Gastroesophageal sphincter (tissue), 4 donors: ENCODE data around the gene HTRA1. TPM values are rescaled to one million over a fixed set of nuclear protein-coding genes. Genes with fewer than 3 reads are reported as not detected.

Experiments
- ATAC-seq: fragments of 150-250 bp; one replicate; pipeline ENCODE4 v1.9.1; 2016; ENCODE audit warnings: mild to moderate bottlenecking, moderate library complexity
- H3K27ac ChIP-seq, 4 donors: fragments of 200-600 bp; sonication (generic) in 3 of 4; 1 replicate in 3 of 4; 2 replicates in 1 of 4; pipeline ENCODE4 v1.5.1; 2016 to 2019
- H3K27me3 ChIP-seq: fragments of 200-600 bp; sonication (generic); one replicate; pipeline ENCODE4 v1.5.1; 2019
- H3K36me3 ChIP-seq, 2 donors: fragments of 200-600 bp; sonication (generic); one replicate each; pipeline ENCODE4 v1.5.1; 2019; ENCODE audit warnings: control low read depth in 1 of 2
- H3K4me1 ChIP-seq, 3 donors: fragments of 200-600 bp; sonication (generic); 1 replicate in 2 of 3; 2 replicates in 1 of 3; pipeline ENCODE4 v1.5.1; 2016 to 2019; ENCODE audit warnings: control low read depth in 2 of 3
- H3K4me3 ChIP-seq, 2 donors: fragments of 200-600 bp; sonication (generic); one replicate each; pipeline ENCODE4 v1.5.1; 2019; ENCODE audit warnings: mild to moderate bottlenecking in 1 of 2, moderate library complexity in 1 of 2
- H3K9me3 ChIP-seq, 3 donors: fragments of 200-600 bp; sonication (generic); one replicate each; pipeline ENCODE4 v1.5.1; 2017 to 2019; ENCODE audit warnings: control low read depth in 2 of 3
- EP300 ChIP-seq: sonication (generic); formaldehyde crosslinking; IDR thresholded peaks from one replicate; pipeline ENCODE4 v1.6.1; 2017; ENCODE audit warnings: antibody characterized with exemption, mild to moderate bottlenecking
- POLR2A ChIP-seq, 2 donors: fragments of 450-650 bp; IDR thresholded peaks; one replicate each; pipeline ENCODE4 v1.6.1; 2017; ENCODE audit warnings: antibody characterized with exemption in 2 of 2, mild to moderate bottlenecking in 2 of 2, moderate library complexity in 1 of 2
- POLR2AphosphoS5 ChIP-seq: sonication (generic); formaldehyde crosslinking; IDR thresholded peaks from one replicate; pipeline ENCODE4 v1.6.1; 2017; ENCODE audit warnings: antibody characterized with exemption
- WGBS, 2 donors: methylation state at CpG; one replicate each; pipeline ENCODE4 v1.1.5; 2018; ENCODE audit warnings: low coverage in 1 of 2; 5-methylcytosine and 5-hydroxymethylcytosine counted together
- total RNA-seq, 4 donors: library from RNA; depleted of rRNA; stranded (reverse); fragments of >200 nt; gene quantifications; one replicate each; pipeline ENCODE4 v1.1.0, GENCODE V29; 2016
- TF ChIP-seq, protein P1 (sequence below), 4 experiments: fragments of 200-600 bp in 2 of 4; fragments of 450-650 bp in 2 of 4; sonication (generic) in 1 of 4; IDR thresholded peaks; one replicate each; pipeline ENCODE4 v1.5.1; 2017 to 2019; ENCODE audit warnings: antibody characterized with exemption in 4 of 4, mild to moderate bottlenecking in 2 of 4, moderate library complexity in 2 of 4

HTRA1 gene
- total RNA-seq, 4 donors from 2014 or later = 107 to 137 (median 111) TPM

DNA sequence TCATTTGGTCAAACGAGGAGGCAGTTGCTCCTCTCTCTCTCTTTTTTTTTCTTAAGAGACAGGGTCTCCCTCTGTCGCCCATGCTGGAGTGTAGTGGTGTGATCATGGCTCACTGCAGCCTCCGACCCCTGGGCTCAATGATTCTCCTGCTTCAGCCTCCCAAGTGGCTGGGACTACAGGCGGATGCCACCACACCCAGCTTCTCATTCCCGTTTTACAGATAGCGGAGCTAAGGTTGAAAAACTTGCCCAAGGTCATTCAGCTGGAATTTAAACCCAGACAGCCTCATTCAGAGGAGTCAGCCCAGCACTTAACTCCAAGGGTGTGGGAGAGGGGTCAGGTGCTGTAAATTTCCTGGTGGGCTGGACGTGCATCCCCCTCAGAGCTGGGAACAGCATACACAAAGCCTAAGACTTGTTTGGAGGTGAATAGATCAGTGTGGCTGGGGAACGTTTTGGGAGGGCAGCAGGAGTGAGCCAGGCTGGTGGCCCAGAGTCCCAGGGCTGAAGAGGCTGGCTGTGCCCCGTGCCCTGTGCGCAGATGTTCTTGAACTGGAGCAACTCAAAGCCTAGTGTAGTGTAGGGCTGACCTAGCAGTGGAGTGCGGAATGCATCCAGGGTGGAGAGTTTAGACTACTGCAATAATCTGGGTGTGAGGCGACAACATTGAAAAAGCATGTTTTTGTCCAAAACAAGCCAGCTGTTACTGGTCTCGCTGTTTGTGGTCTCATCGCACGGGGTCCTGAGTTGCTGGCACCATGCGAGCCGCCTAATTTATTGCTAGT, 2.3 kb downstream of the HTRA1 start:
- Histone ChIP-seq H3K9me3 (no peaks in the 10 kb centered on the region), H3K27me3 (no peaks in the 10 kb centered on the region), H3K4me1 (peaks cover 0 to 48% (median 14%) of the 10 kb centered on the region in 3 donors), H3K36me3 (peaks cover 0 to 14% of the 10 kb centered on the region in 2 donors), H3K27ac (peak overlapping the region in 3 of 4 donors; percentile 89 to 93 (median 90)), H3K4me3 (peak overlapping the region; percentile 54 to 85)
- no peak for ATAC-seq
- WGBS, 2 donors = 90% methylated on average over 7 of the region's 17 CpGs; no CpG with 5 or more reads in 1 of the 2 donors
- TF ChIP-seq, protein P1, sequence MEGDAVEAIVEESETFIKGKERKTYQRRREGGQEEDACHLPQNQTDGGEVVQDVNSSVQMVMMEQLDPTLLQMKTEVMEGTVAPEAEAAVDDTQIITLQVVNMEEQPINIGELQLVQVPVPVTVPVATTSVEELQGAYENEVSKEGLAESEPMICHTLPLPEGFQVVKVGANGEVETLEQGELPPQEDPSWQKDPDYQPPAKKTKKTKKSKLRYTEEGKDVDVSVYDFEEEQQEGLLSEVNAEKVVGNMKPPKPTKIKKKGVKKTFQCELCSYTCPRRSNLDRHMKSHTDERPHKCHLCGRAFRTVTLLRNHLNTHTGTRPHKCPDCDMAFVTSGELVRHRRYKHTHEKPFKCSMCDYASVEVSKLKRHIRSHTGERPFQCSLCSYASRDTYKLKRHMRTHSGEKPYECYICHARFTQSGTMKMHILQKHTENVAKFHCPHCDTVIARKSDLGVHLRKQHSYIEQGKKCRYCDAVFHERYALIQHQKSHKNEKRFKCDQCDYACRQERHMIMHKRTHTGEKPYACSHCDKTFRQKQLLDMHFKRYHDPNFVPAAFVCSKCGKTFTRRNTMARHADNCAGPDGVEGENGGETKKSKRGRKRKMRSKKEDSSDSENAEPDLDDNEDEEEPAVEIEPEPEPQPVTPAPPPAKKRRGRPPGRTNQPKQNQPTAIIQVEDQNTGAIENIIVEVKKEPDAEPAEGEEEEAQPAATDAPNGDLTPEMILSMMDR (IDR thresholded peaks at IDR 0.05) = no peak
- TF ChIP-seq POLR2AphosphoS5 (no peak), POLR2A (IDR thresholded peaks at IDR 0.05) (no peak)

DNA sequence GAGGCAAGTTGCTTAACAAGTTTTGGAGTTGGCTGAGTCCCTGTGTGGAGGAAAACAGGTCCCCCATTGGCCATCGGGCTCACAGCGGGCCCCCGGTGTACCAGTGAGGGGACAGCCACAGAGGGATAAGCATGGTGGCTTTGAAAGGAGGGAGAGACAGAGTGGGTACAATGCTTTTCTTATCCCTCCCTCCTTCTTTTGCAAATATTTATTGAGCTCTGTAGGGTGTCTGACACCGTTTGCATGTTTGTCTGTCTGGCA, 2.8 kb downstream of the HTRA1 start:
- WGBS, 2 donors = 96% methylated on average over 4 of the region's 4 CpGs; no CpG with 5 or more reads in 1 of the 2 donors

DNA sequence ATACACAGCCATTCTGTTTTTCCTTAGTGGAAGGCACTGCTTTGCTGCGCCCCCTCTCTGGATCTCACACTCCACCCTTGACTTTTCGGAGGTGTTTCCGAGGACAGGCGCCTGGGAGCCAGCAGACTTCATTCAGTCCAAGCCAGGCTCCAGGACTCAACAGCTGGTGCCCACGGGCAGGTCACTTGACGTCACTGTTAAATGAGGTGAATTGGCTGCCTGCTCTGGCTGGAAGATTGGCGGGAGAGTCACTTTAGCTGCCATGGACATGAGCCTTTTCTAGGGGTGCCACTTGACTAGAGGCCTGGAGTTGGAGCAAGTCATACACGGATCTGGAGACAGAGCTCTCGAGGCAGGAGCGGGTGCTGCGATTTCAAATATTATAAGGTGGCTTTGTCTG, 3.2 kb downstream of the HTRA1 start:
- TF ChIP-seq, protein P1 (IDR thresholded peaks at IDR 0.05) = no peak
- TF ChIP-seq POLR2AphosphoS5 = no peak
- no peak for ATAC-seq

More for the DNA sequence above, 2.8 kb downstream of the HTRA1 start:
- no peaks in the 10 kb centered on the region for H3K27me3 ChIP-seq
- H3K4me3 ChIP-seq = no peak overlapping the region
- H3K36me3 ChIP-seq = peaks cover 0 to 14% of the 10 kb centered on the region in 2 donors
- no peak for ATAC-seq
- H3K9me3 ChIP-seq = no peaks in the 10 kb centered on the region
- TF ChIP-seq POLR2AphosphoS5 (no peak), EP300 (no peak), POLR2A (IDR thresholded peaks at IDR 0.05) (no peak)
- TF ChIP-seq, protein P1 (IDR thresholded peaks at IDR 0.05) = no peak
- peaks cover 0 to 52% (median 15%) of the 10 kb centered on the region in 3 donors for H3K4me1 ChIP-seq
- H3K27ac ChIP-seq = no peak overlapping the region

DNA sequence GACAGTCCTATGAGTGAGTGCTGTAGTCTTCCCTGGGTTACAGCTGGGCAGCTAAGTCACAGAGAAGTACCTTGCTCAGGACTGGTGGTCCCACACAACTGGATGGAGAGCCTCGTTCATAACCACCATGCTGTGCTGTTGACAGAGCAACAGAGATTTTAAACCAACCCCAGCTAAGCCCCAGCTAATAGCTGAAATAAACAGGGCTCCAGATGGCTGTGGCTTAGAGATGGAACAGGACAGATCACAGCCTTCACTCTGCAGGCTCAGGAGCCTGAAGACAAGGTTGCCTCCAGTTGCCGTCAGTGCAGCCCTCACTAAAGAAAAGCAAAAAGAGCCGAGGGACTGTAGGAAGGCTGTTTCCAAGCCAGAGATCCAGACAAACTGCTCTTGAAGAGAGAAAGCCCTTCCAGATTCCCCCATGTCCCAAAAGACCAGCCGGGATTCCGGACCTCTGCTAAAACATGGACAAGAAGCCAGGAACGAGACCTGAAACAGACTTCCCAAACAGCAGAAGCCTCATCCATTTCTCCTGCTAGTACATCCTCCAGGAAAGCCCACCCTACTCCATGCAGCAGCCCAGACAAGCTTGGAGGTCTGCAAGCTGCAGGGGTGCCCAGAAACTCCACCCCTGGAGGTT, 4.2 kb downstream of the HTRA1 start:
- Histone ChIP-seq H3K9me3 (no peaks in the 10 kb centered on the region), H3K4me3 (no peak overlapping the region), H3K27me3 (no peaks in the 10 kb centered on the region), H3K4me1 (peaks cover 0 to 57% (median 17%) of the 10 kb centered on the region in 3 donors), H3K36me3 (peaks cover 0 to 14% of the 10 kb centered on the region in 2 donors), H3K27ac (no peak overlapping the region)
- no peak for TF ChIP-seq POLR2AphosphoS5
- TF ChIP-seq, protein P1 (IDR thresholded peaks at IDR 0.05) = no peak
- TF ChIP-seq EP300 = no peak
- TF ChIP-seq POLR2A (IDR thresholded peaks at IDR 0.05) = no peak
- WGBS, 2 donors = 54 to 68% methylated on average over 3 to 5 of the region's 6 CpGs
- ATAC-seq = no peak

More for the DNA sequence above, 3.2 kb downstream of the HTRA1 start:
- WGBS, 2 donors = 93% methylated on average over 5 of the region's 11 CpGs; no CpG with 5 or more reads in 1 of the 2 donors
- no peak overlapping the region for H3K4me3 ChIP-seq
- H3K9me3 ChIP-seq = no peaks in the 10 kb centered on the region
- peaks cover 0 to 56% (median 19%) of the 10 kb centered on the region in 3 donors for H3K4me1 ChIP-seq
- peaks cover 0 to 14% of the 10 kb centered on the region in 2 donors for H3K36me3 ChIP-seq
- H3K27ac ChIP-seq = no peak overlapping the region
- no peaks in the 10 kb centered on the region for H3K27me3 ChIP-seq
